ENCODE measurements around the gene RWDD3. TPM values are rescaled to one million over a fixed set of nuclear protein-coding genes. Genes with fewer than 3 reads are reported as not detected.

RWDD3 gene
- polyA plus RNA-seq, 2 of the 4 experiments (the other 2 are of a cell fraction), result 17.1 to 22.1 TPM

- TF ChIP-seq, protein P1, sequence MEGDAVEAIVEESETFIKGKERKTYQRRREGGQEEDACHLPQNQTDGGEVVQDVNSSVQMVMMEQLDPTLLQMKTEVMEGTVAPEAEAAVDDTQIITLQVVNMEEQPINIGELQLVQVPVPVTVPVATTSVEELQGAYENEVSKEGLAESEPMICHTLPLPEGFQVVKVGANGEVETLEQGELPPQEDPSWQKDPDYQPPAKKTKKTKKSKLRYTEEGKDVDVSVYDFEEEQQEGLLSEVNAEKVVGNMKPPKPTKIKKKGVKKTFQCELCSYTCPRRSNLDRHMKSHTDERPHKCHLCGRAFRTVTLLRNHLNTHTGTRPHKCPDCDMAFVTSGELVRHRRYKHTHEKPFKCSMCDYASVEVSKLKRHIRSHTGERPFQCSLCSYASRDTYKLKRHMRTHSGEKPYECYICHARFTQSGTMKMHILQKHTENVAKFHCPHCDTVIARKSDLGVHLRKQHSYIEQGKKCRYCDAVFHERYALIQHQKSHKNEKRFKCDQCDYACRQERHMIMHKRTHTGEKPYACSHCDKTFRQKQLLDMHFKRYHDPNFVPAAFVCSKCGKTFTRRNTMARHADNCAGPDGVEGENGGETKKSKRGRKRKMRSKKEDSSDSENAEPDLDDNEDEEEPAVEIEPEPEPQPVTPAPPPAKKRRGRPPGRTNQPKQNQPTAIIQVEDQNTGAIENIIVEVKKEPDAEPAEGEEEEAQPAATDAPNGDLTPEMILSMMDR (IDR thresholded peaks at IDR 0.05), result no peak
- TF ChIP-seq ESRRA (IDR thresholded peaks at IDR 0.05; ENCODE audit: borderline replicate concordance, low read length), result no peak
- TF ChIP-seq PBX3 (IDR thresholded peaks at IDR 0.05), result no peak
- no peak for TF ChIP-seq JUNB (IDR thresholded peaks at IDR 0.05)
Measured at GRCh38 chr1:95252422-95252821, 18.4 kb downstream of the RWDD3 start (continued).

GRCh38 chr1:95254959-95255358 is 20.9 kb downstream of the RWDD3 start:
- no peaks in the 10 kb centered on the region for H3K9me3 ChIP-seq
- ChIA-PET POLR2A (no interaction called here), CTCF (no interaction called here)
- no peak overlapping the region for H3K4me2 ChIP-seq
- FAIRE-seq (no peak), DNase-seq (ENCODE audit: low read depth in 1 of 2, low spot score in 1 of 2) (no peak), ATAC-seq (no peak)
- H3K27ac ChIP-seq, result no peak overlapping the region
- no peak overlapping the region for H3K4me3 ChIP-seq
- H3K4me1 ChIP-seq, result no peaks in the 10 kb centered on the region
- TF ChIP-seq GATA3 (IDR thresholded peaks at IDR 0.05; ENCODE audit: borderline replicate concordance), result no peak
- no peak for TF ChIP-seq KDM5A (IDR thresholded peaks at IDR 0.05)
- no peak for TF ChIP-seq ZC3H11A (IDR thresholded peaks at IDR 0.05)
- no peak for TF ChIP-seq MYC (IDR thresholded peaks at IDR 0.05; ENCODE audit: borderline replicate concordance, low read length)
- no peak for TF ChIP-seq RNF2 (IDR thresholded peaks at IDR 0.05; ENCODE audit: borderline replicate concordance, low read depth)
- TF ChIP-seq HOXA7 (CRISPR knock-in tag; IDR thresholded peaks at IDR 0.05), result no peak
- TF ChIP-seq SMC3 (IDR thresholded peaks at IDR 0.05), result no peak
- no peak for TF ChIP-seq KDM1A (IDR thresholded peaks at IDR 0.05; ENCODE audit: low read depth)
- no peak for TF ChIP-seq RCOR1 (IDR thresholded peaks at IDR 0.05; ENCODE audit: low read depth, low read length)

DNA sequence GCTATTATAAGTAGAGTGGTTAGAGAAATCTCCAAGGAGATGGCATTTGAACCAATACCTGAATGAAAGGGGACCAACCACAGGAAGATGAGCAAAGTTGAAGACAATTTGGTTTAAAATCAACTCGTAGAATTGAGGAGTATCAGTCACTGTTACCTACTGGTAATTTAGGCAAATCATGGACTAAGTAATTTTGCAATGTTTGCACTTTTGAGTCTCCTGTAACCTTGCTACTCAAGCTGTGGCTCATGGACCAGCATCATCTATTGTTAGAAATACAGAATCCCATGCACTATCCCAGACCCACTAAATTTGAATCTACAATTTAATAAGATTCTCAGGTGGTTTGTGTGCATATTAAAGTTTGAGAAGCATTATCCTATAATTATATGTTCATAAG is 21.8 kb downstream of the RWDD3 start:
- no peak overlapping the region for H3K4me3 ChIP-seq
- no peak for FAIRE-seq
- no peaks in the 10 kb centered on the region for H3K4me1 ChIP-seq
- no peak for ATAC-seq
- ChIA-PET POLR2A (no interaction called here), CTCF (no interaction called here)
- WGBS (ENCODE audit: missing lambda C conversion rate), result 13% methylated on average over 1 of the region's 1 CpG
- no peak overlapping the region for H3K27ac ChIP-seq
- no peaks in the 10 kb centered on the region for H3K9me3 ChIP-seq
- H3K4me2 ChIP-seq, result no peak overlapping the region
- TF ChIP-seq MAFK (IDR thresholded peaks at IDR 0.05; ENCODE audit: partially characterized antibody) (peak; percentile 85), SMC3 (IDR thresholded peaks at IDR 0.05) (no peak)
- DNase-seq (ENCODE audit: low read depth in 1 of 2, low spot score in 1 of 2), result no peak

DNA sequence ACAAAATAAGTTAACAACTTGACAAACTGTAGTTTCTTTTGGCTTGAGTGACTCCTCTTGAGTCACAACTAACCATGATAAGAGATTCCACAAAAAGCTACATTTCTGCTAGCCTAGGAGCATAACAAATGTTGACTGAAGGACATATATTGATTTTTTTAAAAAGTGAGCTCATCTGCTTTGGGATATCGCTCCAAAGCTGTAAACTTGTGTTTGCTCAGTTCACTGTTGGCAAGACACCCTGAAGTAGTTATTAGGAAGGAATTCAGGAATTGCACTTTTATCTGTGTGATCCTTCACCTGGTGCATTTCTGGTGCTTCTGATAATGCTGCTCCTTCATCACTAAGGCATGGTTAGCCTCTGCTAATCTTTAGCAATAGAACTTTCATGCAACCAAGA is 23.7 kb downstream of the RWDD3 start:
- no peak for DNase-seq (ENCODE audit: low read depth in 1 of 2, low spot score in 1 of 2)
- ChIA-PET POLR2A (no interaction called here), CTCF (no interaction called here)
- H3K4me1 ChIP-seq, result no peaks in the 10 kb centered on the region
- H3K4me3 ChIP-seq, result no peak overlapping the region
- H3K27ac ChIP-seq, result no peak overlapping the region
- no peak for ATAC-seq
- H3K9me3 ChIP-seq, result no peaks in the 10 kb centered on the region
- no peak for FAIRE-seq
- 54% methylated on average over 1 of the region's 1 CpG for WGBS (ENCODE audit: missing lambda C conversion rate)
- H3K4me2 ChIP-seq, result no peak overlapping the region
- TF ChIP-seq RFX5 (IDR thresholded peaks at IDR 0.05), result no peak
- TF ChIP-seq, protein P2, sequence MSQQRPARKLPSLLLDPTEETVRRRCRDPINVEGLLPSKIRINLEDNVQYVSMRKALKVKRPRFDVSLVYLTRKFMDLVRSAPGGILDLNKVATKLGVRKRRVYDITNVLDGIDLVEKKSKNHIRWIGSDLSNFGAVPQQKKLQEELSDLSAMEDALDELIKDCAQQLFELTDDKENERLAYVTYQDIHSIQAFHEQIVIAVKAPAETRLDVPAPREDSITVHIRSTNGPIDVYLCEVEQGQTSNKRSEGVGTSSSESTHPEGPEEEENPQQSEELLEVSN (IDR thresholded peaks at IDR 0.05; ENCODE audit: borderline replicate concordance, low read depth), result no peak
- TF ChIP-seq EP300 (IDR thresholded peaks at IDR 0.05), result no peak
- no peak for TF ChIP-seq ESRRA (IDR thresholded peaks at IDR 0.05; ENCODE audit: borderline replicate concordance, low read length)
- no peak for TF ChIP-seq MAFK (IDR thresholded peaks at IDR 0.05; ENCODE audit: partially characterized antibody)
- no peak for TF ChIP-seq REST (IDR thresholded peaks at IDR 0.05)
- TF ChIP-seq RARB (CRISPR knock-in tag; IDR thresholded peaks at IDR 0.05), result no peak
- no peak for TF ChIP-seq EHMT2 (IDR thresholded peaks at IDR 0.05; ENCODE audit: low read depth)
- TF ChIP-seq ZC3H11A (IDR thresholded peaks at IDR 0.05), result no peak
- no peak for TF ChIP-seq SREBF2 (IDR thresholded peaks at IDR 0.05)
- TF ChIP-seq HES2 (IDR thresholded peaks at IDR 0.05), result no peak
- TF ChIP-seq KDM5A (IDR thresholded peaks at IDR 0.05), result no peak
- no peak for TF ChIP-seq HDAC2 (IDR thresholded peaks at IDR 0.05)
- TF ChIP-seq, protein P3, sequence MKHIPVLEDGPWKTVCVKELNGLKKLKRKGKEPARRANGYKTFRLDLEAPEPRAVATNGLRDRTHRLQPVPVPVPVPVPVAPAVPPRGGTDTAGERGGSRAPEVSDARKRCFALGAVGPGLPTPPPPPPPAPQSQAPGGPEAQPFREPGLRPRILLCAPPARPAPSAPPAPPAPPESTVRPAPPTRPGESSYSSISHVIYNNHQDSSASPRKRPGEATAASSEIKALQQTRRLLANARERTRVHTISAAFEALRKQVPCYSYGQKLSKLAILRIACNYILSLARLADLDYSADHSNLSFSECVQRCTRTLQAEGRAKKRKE (CRISPR knock-in tag; IDR thresholded peaks at IDR 0.05; ENCODE audit: low read depth), result no peak
- no peak for TF ChIP-seq MYC (IDR thresholded peaks at IDR 0.05; ENCODE audit: borderline replicate concordance, low read length)
- no peak for TF ChIP-seq EHF (CRISPR knock-in tag; IDR thresholded peaks at IDR 0.05)
- no peak for TF ChIP-seq FOXS1 (CRISPR knock-in tag; IDR thresholded peaks at IDR 0.05)
